ENCODE measurements around the gene SCN11A.

DNA sequence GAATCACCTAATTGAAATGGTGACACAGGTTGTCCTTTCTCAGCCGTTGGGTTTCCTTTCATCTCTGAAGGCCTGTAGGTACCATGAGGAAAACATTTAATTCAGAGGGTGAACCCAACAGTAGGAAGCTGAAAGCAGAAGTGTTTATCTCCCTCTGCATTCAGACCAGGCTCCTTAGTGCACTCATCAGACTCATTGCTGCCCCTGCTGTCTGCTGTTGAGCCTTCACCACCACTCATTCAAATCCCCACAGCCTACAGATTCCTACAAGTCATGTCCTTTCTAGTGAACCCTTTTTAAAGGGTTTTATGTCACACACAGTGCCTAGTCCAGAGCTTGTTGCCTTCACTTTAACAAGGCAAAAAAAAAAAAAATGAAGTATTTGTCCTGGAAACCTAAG is 13.5 kb upstream of the SCN11A start:
- TF ChIP-seq EZH2 (IDR thresholded peaks at IDR 0.05) (no peak), EZH2phosphoT487 (IDR thresholded peaks at IDR 0.05) (no peak)
- TF ChIP-seq, protein P1, sequence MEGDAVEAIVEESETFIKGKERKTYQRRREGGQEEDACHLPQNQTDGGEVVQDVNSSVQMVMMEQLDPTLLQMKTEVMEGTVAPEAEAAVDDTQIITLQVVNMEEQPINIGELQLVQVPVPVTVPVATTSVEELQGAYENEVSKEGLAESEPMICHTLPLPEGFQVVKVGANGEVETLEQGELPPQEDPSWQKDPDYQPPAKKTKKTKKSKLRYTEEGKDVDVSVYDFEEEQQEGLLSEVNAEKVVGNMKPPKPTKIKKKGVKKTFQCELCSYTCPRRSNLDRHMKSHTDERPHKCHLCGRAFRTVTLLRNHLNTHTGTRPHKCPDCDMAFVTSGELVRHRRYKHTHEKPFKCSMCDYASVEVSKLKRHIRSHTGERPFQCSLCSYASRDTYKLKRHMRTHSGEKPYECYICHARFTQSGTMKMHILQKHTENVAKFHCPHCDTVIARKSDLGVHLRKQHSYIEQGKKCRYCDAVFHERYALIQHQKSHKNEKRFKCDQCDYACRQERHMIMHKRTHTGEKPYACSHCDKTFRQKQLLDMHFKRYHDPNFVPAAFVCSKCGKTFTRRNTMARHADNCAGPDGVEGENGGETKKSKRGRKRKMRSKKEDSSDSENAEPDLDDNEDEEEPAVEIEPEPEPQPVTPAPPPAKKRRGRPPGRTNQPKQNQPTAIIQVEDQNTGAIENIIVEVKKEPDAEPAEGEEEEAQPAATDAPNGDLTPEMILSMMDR (IDR thresholded peaks at IDR 0.05): peak; percentile 59
